GM23248 (cell line): ENCODE measurements around the gene CNKSR3.

Experiments used
- EZH2 ChIP-seq: fragments of 200-600 bp; sonication (generic); IDR thresholded peaks from 2 replicates; pipeline ENCODE4 v1.6.1; 2018; ENCODE audit warnings: antibody characterized with exemption, mild to moderate bottlenecking; ENCODE audit not compliant: insufficient read depth, poor library complexity, severe bottlenecking
- EZH2phosphoT487 ChIP-seq: fragments of 200-600 bp; sonication (generic); IDR thresholded peaks from 2 replicates; pipeline ENCODE4 v1.6.1; 2018; ENCODE audit warnings: antibody characterized with exemption, moderate library complexity, mild to moderate bottlenecking, low read depth; ENCODE audit not compliant: insufficient read depth

- TF ChIP-seq EZH2: no peak
- no peak for TF ChIP-seq EZH2phosphoT487
Measured at GRCh38 chr6:154445417-154445816, 65.1 kb downstream of the CNKSR3 start.
